GOT3 (cell line): ENCODE results near the gene RBMS1.

Experiments used
- DNase-seq: peaks from one replicate; lab custom pipeline; 2025; ENCODE audit warnings: mixed read lengths; lab: John Stamatoyannopoulos, UW

Gene RBMS1

DNA sequence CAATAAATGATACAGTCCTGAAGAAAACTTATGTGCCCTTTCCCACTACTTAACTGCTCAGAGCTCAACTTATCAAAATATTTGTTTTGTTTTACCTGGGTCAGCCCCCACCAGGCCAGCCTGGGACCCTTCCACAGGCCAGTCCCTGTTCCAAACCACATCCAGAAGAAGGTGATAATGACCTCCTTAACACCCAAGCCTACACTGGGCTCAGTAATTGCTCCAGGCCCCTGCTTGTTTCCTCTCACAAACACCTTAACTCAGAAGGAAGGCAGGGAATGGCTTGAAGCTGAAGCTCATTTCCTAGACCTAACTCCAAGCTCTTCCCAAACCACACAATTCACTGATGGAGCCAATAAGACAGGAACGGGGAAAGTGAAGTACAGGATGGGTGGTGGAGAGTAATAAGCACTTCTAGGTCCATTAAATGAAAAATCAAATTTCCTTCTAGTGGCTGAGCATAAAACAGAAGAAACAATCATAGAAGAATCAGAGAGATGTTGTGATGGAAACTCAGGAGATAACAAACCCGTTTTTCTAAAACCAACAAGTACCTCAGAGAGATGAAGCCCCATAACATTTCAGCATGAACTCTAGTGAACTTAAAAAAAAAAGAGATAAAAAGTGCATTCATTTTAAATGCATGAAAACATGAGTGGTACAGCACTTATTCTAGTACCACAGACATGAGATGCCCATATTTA is 160.1 kb downstream of the RBMS1 start:
- no peak for DNase-seq

DNA sequence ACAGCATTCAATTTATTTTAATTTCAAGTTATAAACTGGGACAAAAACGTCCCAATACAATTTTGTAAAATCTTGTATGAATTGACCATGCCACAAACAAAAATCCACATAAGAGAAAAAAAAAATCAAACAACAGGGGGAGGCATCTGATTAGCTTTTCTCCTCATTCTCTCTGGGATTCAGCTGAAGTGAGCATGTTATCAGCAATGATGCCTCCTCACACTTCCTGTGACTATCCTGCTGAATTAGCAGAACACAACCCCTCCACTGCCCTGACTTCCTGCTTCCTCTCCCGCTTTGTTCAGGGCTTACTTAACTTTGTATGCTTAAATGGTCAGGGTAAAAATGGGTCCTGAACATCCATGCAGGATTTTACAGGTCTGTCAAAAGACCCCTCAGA is 161.3 kb downstream of the RBMS1 start:
- no peak for DNase-seq

DNA sequence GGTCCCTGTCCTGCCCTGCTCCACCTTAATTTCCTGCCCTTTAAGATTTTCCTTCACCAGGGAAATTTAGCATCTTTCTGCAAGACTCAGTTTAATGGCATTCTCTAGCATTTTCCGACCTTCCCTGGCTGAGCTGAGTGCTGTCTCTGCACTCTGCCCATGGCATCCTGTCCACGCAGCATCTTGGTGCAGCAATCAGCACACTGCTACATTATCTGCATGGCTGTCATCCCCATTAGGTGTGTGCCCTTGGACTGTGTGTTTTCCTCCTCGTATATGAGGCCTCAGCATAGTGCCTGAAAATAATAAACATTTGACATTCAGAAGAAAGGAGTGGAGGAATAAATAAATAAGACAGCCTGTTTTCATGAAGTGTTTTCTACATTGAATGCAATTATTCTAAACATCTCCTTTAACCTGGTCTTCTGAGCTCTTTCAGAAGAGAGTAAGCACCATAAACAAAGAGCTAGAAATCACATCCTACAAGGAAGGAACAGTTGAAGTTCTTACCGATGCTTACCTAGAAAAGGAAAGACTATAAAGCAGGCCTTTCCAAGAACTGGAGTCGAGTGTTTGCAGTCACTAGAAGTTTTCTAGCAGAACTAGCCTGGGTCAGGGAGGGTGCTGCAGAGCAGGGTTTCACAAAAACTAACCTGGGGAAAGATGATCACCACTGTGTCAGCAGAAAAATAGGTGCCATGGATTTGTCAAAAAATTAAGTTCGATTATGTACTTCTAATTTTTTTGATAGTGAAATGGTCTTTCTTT is 162.2 kb downstream of the RBMS1 start:
- no peak for DNase-seq

DNA sequence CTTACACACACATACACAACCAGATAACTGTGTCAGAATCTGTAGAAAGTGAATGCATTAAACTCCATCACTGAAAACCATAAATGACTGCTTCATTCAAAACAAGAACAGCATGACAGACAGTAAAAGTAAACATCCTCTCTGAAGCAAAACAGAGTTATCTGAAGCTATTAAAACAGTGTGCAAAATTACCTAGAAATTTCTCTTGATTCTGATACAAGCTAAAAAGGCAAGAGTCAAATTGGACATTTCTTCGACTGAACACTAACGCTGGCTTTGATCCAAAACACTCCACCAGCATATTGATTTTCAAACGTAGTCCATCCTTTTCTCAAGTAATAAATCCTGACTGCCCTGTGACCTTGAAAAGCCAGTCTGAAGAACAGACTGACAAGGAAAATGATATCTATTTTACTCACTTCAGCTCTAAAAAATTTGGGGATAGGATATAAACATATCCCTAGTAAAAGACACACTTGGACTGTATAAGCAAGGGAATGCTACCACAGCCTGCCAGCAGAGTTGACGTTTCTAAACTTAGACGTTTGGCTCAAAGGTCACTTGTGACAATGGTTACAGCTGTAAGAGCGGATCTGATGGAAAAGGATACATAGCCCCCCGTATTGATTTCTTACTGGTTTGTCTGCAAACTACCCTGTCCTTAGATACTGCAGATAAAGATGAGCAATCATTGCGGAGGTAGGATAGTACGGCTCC is 164.6 kb downstream of the RBMS1 start:
- no peak for DNase-seq

DNA sequence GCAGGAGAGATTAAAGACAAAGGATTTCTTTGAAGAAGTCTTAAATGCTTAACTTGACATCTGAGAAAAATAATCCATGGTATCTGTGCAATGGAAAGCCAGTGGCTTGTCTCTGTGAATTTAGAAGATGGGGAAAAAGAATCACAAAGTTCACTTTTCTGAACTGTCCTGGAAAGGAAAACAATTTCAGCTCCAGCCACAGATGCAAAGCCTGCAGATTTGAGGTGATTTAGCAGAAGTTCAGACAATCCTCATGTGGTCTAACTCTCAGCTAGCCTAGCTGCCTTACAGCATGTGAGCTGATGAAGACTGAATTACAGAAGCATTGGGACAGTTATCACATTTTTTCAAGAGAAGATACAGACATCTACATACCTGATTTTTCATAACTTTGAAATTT is 166.8 kb downstream of the RBMS1 start:
- DNase-seq, result no peak

DNA sequence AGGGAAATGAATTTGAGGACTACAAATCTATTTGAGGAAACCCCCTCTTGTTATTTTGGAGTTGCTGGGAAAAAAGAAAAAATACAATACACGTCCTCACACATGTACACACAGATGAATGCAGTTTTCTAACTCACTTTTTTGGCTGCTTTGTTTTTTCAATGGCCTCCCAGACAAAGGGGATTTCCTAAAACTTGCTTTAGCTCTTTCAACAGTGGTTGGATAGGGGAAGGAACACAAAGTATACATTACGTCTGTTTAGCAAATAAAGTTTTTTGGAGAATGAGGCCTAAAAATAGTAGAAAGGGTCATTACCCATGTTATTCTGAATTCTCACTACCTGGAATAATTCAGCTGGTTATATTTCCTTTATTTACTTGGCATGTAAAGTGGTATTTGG is 168.2 kb downstream of the RBMS1 start:
- DNase-seq, result no peak

DNA sequence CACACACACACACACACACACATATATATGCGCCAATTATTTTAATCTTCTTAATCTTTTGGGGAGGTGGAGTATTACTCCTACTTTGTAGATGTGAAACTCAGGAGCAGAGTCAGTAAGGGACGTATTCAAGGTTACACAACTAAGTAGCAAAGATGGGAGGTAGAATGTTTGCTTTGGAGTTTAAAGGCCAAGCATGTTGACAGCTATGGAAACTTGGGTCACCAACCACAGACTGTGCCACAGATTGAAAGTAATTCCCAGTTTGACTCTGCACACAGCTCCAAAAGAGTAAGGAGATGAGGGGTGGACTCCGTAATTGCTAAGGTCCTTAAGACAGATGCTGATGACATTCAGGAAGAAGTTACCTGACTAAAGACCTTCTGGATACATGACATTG is 168.7 kb downstream of the RBMS1 start:
- DNase-seq, result no peak

DNA sequence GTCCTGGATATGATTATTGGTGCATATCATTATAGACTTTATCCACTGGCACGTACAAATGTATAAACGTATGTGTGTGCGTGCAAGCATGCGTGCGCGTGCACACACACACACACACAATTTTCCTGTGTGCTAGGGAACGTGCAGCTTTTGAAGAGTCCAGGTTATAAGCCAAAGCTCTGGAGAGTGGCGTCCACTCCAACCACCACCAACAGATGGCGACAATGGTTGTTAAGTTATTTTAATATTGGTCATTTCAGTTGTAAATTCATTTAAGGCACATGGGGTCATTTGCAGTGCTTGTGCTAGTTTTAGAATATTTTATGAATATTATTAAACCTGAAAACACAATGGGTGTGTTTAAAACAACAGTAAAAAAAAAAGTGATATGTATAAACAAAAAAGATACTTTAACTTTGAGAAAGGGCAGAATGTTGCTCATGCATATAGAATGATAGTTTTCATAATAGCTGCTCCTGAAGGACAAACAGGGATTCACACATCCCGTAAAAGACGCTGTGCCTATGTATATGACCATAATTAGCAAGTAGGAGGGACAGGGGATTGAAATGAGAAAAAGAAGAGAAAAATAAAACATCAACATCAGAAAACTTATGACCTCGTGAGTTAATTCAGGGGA is 169.3 kb downstream of the RBMS1 start:
- no peak for DNase-seq

DNA sequence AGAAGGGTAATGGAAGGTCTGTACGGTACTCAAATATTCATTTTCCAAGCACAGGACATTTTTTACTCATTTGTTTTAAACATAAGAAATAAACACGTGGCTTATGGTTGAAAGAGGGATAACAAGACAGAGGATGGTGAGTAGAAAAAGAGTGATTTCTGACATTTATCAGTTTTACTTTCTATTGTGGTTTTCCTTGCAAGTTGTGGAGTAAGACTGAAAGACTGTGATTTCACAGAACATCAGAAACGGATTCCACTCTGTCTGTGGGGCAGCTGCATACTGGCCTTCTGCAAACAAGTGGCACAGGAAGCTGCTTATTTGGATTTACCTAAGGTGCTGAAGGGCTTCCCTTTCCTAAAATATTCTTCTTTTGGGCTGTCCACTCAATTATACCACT is 171.3 kb downstream of the RBMS1 start:
- DNase-seq, result no peak

DNA sequence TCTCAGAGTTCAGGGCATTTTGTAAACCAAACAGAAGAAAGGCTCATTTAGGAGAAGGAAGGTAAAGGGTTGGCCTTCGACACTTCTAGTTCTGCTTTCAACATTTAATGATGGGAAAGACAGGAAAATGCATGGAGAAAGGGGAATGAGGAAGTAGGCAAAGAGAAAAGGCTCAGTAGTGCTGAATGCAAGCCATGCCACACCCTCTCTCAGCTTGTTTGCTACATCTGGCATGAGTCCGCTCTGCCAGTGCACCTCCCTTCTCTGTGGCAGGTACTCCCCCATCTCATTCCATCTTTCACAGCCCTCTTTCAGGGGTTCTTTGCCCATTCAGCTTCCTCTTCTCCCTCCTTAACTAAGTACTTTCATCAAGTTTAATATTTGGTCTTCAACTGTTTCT is 172.6 kb downstream of the RBMS1 start:
- no peak for DNase-seq

DNA sequence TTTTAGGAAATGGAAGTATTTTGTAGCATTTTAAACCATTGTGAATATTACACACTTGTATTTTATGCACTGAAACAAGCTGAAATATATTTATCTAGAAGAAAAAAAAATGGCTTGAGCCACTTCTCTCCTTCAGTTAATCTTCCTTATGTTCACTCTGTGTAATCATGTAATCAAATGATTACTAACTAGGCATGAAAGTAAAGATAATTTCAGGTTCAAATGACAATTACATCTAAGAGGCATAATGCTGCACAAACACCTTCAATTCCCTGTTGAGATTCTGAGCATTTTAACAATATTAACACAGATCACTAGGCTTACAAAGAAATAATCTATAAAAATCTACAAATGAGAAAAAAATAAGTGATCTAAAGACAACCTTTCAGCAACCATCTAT is 173.9 kb downstream of the RBMS1 start:
- DNase-seq, result no peak

DNA sequence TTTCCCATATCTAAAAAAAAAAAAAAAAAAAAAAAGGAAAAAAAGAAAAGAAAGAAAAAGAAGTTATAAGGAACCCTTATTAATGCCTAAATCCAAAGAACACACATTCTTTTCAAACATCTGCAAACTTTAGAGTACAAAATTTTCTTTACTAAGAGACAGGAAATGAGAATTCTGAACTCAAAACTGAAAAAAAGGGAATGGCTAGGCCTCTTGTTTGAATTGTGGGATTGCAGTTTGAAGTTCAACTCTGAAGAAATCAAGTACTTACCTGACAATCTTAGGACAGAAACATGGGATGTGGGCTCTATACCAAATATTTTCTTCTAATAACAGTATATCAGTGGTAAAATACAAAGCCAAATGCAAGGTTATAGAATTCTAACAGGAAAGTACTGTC is 175.4 kb downstream of the RBMS1 start:
- no peak for DNase-seq

DNA sequence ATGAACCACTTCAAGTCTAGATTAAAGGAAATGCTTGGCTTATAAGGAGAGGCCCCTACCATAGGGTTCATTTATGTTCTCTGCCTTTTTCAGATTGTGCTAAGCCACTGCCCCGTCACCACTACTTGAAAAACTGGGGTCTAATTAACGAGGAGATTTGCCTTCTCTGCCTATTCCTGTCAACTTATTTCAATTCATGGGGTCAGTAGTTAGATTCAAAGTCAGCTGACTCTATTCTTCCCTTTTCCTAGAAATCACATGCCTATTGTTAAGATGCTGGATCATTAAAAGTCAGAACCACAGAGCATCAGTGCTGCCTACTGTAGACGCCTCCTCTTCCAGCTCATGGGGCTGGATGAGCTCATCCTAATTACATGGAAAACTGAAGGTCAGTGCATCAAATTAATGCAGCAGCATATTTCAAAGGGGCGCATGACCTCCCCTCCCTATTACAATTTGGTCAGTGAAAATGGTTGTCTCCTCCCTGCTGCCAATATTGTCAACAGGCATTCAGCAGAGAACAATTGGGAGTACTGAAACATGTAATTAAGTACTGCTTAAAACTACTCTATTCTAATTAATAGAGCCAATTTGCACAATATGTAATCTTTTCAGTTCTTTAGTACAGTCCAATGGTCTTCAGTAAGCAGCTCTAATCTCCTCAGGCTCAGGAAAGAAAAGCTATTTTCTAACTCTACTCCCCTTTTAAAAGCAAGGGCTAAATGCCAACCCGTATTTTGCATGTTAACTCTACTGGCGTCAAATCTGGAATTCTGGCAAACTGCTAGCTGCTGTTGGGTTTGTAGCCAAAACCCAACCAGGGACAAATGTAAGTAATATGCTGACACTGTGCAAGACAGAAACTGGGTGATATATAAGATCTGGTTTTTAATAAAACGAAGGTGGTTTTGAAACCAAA is 176.2 kb downstream of the RBMS1 start:
- DNase-seq, result no peak

DNA sequence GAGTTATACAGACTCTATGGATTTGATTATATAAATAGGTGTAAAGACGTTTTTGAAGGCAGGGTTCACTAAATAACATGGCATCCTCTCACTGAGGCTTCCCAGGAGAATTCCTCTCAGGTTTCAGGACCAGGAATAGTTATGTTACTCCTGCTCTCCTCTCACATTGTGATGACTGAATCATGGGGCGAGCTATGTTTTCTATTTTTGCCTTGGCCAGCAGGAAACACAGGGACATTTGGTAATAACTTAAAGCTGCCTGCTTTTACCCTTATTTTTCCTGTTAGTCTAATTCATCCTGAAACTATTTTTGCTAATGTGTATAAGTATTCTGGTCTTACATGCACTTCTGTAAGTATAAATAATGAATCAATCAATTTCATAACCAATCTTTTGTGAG is 178.3 kb downstream of the RBMS1 start:
- DNase-seq, result no peak

DNA sequence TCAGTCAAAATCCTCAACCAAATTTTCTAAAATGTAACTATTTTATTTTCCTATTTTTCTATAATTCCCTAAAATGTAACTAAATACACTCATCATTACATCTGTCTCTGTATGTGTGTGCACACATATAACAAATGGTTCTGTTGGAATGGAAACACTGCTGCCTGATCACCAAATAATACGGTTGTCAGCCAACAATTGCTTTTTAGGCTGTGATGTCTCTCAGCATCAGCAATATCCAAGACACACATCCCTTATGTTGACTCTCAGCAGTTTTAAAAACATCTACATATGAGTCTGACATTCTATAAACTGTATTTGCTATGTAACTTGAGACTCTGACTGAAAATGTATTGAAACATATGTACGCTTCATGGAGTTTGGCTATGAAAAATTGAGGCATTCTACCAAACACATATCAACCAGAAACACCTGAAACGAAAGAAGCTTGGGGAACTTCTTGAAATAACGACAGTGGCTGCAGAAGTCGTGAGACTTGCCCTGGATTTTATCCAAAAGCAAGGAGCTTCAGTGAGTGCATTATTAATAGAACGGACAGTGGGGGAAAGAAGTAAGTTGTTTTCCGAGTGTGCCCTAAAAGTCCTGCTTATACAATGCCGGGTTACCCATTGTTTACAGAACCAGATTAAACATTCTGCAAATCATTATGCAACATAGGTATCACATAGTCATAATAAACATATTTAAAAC is 183.3 kb downstream of the RBMS1 start:
- no peak for DNase-seq

DNA sequence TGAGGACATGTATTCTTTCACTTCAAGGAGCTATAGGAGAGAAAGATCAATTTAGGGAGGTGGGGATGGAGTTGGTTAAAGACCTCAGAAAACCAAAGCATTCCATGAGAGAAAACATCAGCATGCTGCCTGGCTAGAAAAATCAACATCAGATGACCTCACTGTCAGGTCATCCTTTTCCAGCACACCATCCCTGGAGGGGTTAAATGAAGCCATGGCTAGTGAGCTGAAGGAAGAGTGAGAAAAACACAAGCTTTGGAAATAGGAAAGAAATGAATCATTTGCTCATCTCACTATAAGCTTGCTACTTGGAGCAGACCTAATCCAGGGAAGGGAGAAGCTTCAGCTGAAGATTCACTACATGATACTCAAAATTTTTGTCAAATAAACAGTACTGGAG is 184.0 kb downstream of the RBMS1 start:
- DNase-seq, result no peak

DNA sequence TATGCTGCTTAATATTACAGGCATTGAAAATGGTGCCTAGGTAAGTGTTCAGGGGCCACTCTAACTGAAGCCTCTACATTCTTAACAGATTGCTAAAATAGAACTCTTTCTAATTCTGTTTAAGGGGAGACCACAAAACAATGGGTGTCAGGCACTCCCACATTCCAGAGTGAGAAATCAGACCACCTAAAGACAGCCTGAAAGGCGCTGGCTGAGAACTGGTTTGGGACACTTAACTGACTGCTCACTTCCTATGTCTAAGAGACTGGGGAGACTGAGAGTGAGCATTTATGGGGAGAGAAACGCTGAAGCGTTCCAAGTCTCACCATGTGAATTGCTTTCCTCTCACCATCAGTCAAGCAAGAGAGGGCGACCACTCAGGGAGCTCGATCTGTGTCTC is 184.7 kb downstream of the RBMS1 start:
- DNase-seq, result no peak

DNA sequence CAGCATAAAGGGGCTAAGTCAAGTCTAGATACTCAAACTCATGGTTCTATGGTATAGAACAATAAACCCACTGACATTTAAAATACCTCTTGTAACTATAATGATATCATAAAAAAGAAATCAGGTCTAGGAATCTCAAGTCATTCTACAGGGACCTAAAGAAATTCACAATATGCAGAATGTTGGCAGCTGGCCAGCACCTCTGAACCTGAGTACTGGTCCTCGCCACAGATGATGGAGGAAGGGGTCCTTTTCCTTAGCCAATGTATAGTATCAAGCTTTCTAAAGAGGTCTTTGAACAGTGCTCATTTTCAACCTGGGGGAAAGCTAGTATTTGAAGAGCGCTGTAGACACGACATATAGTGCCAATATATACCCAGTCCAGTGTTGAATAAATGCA is 185.1 kb downstream of the RBMS1 start:
- no peak for DNase-seq

DNA sequence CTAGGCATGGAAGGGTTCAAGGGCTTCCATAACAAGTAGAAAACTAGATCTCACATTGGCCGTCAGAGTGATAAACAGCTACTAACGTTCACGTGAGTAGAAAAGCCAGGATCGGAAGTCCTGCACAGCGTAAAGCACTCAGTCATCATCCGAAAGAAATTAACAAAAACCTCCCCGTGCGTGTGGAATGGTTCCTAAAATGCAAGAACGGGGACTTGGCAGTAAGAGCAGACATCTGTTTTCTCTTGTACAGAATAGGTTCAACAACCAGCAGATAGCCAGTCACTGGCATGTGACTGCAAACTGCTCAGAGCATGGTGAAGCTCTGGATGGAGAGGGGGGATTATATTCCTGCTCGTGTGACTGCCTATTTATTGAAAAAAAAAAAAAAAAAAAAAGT is 186.6 kb downstream of the RBMS1 start:
- no peak for DNase-seq

DNA sequence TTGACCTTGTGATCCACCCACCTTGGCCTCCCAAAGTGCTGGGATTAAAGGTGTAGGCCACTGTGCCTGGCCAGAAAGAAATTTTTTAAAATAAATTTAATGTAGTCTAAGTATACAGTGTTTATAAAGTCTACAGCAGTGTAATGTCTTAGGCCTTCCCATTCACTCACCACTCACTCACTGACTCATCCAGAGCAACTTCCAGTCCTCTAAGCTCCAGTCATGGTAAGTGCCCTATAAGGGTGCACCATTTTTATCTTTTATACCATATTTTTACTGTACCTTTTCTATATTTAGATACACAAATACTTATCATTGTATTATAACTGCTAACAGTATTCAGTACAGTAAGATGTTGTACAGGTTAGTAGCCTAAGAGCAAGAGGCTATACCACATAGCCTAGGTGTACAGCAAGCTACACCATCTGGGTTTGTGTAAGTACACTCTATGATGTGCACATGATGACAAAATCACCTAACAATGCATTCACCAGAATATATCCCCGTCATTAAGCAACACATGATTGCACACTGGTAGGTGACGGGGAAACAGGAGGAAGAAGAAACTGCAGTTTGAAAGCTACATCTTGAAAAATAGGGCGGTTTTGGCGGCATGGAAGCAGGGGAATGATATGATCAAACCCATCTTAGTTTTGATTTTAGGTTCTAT is 188.4 kb downstream of the RBMS1 start:
- DNase-seq, result no peak
